B cell (primary cell): Measurements from ENCODE around the gene TRIM47.

Experiments used
- EZH2 ChIP-seq: IDR thresholded peaks from 2 replicates; pipeline ENCODE4 v1.6.1; 2012; ENCODE audit warnings: borderline replicate concordance, low read depth, mild to moderate bottlenecking, moderate library complexity, low read length; ENCODE audit not compliant: insufficient read depth, poor library complexity, severe bottlenecking
- TF ChIP-seq, protein P1 (sequence below): fragments of 200-600 bp; IDR thresholded peaks from one replicate; pipeline ENCODE4 v1.8.0; 2022; ENCODE audit warnings: antibody characterized with exemption, mild to moderate bottlenecking

DNA sequence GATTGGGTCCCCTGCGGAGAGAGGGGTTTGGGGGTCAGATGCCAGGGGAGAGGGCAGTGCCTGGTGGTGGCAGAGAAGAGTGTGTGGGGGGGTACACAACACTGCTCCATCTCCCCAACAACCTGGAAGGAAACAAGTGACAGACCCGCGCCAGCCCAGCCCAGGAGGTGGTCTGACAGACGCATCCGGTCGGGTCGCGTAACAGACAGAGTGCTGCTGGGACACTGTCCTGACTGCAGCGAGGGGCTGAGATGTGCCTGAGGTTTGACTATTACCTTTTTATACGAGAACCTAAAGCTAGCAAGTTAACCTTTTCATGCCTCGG lies 50.3 kb downstream of the TRIM47 start:
- TF ChIP-seq, protein P1, sequence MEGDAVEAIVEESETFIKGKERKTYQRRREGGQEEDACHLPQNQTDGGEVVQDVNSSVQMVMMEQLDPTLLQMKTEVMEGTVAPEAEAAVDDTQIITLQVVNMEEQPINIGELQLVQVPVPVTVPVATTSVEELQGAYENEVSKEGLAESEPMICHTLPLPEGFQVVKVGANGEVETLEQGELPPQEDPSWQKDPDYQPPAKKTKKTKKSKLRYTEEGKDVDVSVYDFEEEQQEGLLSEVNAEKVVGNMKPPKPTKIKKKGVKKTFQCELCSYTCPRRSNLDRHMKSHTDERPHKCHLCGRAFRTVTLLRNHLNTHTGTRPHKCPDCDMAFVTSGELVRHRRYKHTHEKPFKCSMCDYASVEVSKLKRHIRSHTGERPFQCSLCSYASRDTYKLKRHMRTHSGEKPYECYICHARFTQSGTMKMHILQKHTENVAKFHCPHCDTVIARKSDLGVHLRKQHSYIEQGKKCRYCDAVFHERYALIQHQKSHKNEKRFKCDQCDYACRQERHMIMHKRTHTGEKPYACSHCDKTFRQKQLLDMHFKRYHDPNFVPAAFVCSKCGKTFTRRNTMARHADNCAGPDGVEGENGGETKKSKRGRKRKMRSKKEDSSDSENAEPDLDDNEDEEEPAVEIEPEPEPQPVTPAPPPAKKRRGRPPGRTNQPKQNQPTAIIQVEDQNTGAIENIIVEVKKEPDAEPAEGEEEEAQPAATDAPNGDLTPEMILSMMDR, result no peak
- no peak for TF ChIP-seq EZH2
